Measurements from ENCODE around the gene CACNB2.
"Not testable (repeated sequence)": the region's sequence is repeated elsewhere in the genome, so short reads cannot be mapped to it uniquely, and the experiment has no call there.

The CACNB2 gene

DNA sequence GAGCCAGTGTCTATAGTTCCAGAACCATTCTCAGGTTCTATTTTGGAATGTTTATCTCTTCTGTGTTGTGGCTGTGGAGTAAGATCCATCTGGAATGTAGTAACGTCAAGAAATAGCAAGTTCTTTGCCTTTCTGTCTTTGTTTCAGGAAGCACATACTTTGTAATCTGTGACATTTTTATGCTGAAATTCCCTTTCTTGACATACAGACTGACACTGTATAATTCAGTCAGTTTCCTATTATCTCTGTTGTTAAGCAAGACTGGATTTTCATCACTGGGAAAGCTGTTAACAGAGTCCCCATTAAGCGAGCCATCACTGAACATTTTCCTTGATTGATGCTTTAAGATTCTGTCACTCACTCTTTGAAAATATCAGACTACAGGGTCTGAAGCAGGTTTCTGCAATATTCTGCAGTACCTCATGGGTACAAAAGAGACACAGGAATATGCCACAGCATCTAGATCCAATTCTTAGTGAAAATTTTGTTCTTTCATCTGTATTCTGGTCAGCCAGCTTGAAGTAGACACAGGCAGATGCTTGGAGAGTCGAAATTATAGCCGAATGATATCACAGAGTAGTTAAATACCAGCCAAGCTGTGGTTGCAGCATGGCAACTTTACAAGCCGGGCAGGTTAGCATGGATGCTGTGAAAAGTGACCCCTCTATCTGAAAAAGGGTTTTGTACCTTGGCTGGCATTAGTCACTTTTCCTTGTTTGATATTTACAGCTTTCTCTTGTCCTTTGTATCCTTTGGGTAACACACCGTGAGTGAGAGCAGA is 62.6 kb downstream of the CACNB2 start:
- DNase-seq, result no peak

DNA sequence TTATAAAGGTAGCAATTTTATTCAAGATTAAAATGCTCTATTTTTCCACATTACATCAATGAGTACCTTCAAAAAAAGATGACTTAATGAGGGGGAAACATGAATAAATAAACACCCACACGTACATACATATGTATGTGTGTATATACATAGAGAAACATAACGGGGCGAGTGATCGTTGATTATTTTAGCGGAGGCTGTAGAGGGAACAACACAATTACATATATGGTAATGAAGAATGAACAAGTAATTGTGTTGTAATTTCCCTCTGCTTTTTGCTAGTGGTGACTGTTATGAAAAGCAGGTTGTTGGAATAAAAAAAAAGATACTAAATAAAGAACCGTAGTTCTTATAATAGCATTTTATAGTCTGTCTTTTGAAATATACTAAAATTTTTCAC is 63.2 kb downstream of the CACNB2 start:
- no peak for DNase-seq

DNA sequence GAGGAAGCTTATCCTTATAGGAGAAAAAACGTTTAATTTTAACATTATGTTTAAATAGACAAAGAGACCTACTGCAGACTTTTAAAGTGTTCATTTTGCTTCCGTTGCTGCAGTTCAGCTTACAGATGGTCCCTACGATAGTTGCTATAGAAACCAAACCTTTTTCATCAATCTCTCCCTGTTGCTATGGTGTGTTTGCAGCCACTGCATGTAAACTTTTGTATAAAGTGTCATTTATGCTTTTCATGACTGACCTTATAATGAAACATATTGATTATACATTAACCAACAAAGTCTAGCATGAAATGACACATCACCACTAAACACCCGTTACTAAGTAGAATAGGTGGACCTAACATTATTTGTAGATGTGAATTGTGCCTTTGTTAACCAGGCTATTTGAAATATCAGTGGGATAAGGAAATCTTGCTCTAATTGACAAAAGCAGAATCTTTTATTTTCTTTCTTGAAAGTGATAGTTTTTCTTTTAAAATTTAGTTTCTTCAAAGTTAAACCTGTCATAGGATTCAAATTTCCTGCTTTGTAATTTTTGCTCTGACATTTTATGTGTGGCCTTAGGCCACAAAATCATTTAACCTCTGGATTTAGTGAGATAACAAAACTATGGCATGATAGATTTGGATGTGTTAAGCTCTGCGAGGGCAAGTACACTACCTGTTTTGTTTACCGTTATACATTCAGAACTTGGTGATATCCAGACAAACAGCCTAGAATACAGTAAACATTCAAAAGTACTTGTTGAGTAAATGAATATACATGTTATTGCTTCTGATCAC is 64.0 kb downstream of the CACNB2 start:
- DNase-seq, result no peak

DNA sequence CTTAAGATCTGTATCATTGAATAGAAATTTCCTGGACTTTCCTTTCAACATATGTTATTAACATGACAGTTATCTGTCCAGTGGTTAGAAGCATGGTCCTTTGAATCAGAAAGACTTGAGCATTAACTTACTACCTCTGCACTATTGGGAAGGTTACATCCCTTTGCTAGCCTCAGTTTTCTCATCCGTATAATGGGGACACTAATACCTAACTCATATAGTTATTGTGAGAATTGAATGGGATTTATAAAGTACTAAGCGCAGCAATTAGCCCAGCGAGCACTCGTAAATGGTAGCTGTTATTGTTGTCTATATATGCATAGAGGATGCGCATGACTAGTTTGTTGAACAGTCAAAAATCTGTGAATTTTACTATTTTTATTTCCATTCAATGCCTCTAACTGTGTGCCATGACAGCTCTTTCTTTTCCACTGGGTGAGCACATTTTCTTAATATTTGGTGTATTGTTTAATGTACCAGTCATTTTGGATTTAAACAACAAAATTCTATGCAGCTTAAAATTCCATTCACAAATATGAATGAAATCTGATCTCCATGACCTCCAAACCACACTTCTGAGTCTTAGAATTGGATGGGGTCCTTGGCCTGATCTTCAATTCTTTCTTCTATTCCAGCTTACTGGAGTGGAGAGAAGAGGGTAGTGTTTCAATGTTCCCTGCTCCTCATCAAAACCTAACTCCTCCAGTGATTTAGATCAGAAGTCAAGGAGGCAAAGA is 65.0 kb downstream of the CACNB2 start:
- DNase-seq, result no peak

DNA sequence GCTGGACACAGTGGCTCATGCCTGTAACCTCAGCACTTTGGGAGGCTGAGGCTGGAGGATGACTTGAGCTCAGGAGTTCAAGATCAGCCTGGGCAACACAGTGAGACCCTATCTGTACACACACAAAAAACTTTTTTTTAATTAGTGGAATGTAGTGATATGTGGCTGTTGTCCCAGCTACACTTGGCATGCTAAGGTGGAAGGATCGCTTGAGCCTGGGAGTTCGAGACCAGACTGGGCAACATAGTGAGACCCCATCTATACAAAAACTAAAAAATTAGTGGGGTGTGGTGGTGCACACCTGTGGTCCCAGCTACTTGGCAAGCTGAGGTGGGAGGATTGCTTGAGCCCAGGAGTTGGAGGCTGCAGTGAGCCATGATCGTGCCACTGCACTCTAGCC is 68.0 kb downstream of the CACNB2 start:
- not testable (repeated sequence) for DNase-seq

DNA sequence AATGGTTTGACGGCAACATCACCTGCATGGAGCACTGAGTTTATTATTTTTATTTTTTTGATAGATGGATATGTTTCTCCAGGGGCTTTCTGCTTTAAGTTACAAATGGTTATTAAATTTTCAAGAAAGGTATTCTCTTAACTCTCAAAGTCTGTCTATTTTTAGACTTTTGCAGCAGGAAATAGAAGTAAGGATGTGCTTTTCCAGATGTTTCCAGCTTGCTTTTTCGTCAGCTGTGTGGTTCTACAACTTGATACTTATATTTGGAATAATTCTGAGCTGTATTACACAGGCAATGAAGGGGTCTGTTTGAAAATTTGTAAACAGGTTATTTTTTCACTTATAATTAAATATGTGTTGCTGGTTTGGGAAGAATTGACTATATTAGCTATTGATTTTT is 69.0 kb downstream of the CACNB2 start:
- no peak for DNase-seq

DNA sequence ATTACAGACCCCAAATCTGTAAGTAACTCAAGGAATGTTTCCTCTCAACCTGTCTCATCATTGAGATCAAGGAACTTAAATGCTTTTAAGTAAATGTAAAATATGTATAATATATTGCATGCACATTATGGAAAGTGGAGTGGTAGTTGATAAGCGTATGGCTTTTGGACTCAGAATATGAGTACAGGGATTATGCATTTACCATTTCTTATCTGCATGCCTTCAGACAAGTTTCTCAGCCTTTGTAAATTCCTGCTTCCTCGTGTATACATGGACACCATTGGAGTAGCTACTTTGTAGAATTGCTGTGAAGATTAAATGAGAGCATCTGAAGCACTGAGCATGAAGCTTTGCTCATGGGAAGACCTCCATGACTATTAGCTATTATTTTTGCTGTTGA is 70.5 kb downstream of the CACNB2 start:
- DNase-seq, result no peak

DNA sequence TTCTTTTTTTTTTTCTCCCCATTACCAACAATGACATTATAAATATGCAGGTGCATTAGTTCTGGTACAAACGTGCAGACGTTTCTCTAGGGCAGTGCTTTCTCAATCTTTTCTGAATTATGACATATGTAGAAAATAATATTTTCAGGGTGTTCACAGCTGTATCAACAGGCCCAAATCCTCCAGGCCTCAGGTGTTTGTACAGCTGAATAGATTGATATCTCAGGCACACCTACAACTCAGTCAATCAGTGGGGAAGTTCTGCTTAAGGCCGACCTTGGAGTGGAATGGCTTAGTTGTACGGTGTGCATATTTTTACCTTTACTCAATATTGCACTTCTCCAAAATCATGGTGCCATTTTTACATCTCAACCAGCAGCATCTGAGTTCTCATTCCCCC is 71.6 kb downstream of the CACNB2 start:
- DNase-seq, result no peak

DNA sequence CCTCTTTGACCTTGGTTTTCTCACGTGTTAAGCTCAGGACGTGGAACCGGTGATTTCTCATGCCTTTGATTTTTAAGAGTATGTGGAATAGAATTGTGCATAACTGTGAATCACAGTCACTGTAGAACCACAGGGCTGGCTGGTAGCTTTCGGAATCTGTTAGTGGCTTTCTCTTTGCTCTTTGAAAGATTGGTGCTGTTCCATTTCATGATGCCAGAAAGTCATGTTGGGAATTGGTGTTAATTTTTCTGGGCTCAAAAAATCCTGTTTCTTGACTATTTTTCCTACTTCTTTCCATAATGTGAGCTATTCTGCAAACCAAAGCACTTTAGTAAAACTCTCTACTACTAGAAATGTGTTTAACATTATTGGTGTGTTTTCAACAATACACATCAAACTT is 73.0 kb downstream of the CACNB2 start:
- no peak for DNase-seq

DNA sequence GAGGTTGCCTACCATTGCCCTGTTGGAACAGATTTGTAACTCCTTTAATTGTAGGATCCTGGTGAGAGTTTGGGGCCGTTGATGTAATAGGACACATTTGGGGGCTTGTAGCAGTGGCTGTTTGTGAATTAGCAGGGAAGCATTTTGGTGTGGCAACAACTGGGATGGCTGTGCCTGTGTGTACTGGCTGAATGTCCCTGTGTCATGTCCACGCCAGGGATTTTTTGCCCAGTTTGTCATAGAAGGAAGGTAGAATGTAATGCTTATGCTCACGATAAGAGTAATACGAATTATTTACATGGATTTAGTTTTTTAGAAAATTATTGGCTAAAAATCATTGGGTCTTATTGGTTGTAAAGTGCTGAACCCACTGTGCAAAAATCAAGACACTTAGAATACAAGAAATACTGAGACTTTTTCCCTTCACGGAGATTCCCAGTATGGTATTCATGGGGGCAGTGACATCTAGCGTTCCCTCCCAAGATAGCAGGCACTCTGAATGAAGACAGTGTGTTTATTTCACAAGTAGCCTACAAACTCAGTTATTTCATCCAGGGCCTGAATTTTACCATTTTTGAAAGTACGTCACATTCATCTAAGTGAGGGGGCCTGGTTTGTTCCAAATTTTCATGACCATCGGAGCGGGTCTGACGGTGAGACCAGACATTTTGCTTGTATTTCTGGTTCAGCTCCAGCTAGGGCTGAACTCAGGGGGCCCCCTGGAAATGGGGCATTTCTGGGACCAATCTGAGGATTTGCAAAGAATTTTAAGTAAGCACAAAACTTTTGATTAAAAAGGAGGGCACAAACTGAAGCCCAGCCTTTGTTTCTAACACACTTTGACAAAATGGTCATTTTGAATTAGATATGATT is 74.7 kb downstream of the CACNB2 start:
- peak; percentile 94 for DNase-seq

DNA sequence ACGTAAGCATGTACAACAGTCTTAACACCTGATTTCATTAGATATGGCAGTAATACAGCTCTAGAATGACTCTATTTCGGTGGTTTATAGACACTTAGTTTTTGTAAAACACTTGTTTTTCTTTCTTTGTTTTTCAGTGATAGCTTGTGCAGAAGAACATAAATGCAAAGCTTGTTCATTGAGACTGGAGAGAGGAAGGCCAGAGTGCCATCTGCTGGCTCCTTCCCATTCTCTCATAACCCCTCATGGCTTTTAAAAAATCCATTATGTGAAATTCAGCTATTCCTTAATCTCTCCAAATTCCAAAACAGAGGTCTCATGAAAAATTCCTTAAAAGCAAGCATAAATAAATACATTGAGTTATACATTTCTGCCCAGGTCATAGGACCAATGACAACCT is 76.3 kb downstream of the CACNB2 start:
- no peak for DNase-seq

DNA sequence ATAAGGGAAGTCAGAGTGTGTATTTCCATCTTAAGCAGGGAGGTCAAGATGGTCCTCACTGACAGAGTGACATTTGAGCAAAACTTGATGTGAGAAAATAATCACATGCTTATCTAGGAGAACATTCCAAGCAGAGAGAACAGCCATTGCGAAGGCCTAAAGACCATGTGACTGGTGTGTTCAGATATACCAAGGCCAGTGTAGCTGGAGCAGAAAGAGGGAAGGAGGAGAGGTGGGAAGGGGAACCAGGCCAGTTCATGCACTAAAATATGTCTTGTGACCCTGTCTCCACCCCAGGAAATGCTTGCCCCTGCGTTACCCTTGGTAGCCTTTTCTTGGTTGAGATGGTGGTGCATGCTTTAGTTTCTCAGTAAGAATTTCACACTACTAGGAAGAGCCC is 77.4 kb downstream of the CACNB2 start:
- no peak for DNase-seq

DNA sequence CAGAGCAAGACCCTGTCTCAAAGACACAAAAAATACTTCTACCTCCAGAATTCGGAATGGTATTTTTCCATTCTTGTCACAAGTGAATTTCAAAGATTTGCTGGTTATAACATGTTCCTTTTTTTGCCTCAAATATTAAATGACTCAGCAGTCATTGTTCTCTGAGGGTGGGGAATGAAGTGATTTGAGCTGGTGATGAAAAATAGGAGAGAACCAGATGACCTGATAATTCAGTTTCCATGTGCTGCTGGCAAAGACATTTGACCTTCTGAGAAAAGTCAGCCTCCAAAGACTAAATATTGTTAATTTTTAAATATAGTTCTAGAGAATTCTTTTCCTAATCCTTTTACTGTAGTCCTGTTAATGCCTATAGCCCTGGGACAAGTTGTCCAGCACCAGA is 78.9 kb downstream of the CACNB2 start:
- DNase-seq, result no peak

DNA sequence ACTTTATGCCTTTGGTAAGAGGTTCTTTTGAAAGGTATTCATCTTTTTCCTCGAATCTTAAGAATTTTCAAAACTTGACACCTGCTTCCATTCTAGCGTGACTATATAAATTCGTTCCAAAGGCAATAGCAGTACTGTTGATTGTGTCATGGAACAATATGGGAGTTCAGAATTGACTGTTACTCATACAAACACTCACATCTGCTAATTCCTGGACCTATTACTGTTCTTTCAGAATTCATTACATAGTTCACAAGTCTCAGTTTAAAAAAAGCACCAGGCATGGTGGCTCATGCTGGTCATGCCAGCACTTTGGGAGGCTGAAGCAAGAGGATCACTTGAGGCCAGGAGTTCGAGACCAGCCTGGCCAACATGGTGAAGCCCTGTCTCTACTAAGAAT is 80.9 kb downstream of the CACNB2 start:
- no peak for DNase-seq

DNA sequence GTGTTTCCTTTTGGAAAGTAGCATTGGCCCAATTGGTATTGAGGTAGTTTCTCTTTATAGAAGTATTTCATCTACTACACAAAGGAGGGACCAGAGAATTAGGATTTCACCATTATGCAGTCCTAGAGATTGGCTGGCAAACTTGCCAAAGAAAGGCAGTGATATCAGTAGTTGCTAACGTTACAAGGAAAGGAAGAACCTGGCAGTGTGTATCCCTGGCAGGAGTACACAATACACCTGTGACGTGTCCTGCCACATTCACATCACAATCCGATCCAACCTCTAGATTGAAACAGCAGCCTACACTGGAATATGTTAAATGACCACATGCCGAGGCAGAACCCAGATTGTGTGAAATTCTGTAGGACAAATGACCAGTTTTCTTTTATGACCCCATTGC is 81.7 kb downstream of the CACNB2 start:
- no peak for DNase-seq

DNA sequence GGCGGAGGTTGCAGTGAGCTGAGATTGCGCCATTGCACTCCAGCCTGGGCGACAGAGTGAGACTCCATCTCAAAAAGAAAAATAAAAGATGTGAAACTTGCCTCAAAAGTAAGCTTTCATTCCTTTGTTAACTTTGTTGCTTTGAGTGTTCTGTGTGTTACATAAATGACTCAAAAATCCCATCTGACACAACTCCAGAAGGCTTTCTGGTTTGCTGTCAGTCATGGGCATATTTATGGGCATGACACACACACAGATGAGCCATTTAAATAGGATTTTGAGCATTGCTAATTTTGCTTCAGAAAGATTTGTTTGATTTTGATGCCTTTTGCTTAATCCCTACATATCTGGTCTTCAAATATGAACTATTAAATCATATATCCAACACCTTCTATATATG is 82.6 kb downstream of the CACNB2 start:
- no peak for DNase-seq

DNA sequence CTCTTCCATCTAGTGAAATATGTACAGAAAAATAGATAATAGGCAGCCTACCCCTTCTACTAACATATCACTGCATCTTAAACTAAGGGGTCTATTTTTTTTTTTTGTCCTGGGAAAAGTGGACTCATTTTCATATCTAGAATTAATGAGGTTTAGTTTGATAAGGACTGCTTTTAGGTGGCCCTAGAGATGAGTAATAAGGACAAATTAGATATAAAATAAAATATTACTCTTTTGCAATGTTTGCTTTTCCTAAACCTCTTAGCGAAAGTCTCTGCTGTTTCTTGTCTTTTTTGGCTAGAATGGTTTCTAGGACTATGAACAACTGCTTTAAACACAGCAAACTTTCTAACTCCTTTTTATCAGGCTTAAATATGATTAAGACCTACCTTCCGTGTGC is 83.7 kb downstream of the CACNB2 start:
- no peak for DNase-seq

DNA sequence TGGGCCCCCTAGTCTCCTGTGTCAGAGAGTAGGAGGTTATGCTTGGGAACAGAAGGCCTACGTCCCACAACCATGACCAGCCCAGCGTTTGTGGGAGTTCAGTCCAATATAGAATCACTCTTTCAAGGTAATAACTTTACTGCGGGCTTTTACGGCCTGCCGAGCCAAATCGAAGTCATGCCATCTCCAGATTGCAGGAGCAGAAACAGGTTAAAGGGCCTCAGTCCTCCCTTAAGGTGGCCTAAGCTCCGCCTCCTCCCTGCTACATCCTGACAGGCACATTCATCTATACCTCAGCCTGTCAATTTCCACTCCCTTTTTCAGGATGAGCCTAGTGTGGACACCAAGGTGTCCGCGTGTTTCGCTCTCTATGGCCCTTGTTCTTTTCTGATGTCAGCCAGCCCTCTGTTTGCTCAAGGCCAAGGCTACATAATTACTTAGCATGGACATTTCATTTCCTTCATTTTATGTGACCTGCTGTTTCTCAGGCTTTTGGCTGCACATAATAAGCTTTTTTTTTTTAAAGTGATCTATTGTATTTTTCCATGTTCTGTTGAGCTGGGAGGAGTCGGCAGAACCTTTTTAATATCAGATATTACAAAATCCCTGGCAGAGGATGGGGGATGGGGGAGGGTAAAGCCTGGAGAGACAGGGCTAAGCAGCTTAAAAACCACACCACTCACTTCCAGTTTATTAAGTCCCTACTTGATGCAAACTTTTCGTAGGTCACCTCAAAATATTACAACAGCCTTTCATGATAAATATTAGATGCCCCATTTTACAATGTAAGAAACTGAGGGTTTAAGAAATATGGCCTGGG is 84.6 kb downstream of the CACNB2 start:
- no peak for DNase-seq

DNA sequence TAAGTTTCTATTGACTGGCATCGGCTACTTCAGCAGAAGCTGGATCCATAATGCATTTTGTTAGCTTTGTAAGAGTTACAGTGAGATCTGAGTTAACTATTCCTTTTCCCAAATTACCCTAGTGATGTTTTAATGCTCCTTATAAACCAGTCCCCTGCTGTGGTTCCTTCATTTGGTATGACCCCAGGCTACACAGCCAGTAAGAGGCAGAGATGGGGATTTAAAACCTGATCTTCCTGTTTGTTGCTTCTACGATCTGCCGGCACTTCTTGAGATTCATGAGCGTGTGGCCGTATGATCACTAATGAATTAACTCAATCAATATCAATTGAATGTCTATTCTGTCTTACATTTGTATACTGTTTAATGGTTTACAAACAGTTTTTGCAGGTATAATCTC is 86.1 kb downstream of the CACNB2 start:
- no peak for DNase-seq

DNA sequence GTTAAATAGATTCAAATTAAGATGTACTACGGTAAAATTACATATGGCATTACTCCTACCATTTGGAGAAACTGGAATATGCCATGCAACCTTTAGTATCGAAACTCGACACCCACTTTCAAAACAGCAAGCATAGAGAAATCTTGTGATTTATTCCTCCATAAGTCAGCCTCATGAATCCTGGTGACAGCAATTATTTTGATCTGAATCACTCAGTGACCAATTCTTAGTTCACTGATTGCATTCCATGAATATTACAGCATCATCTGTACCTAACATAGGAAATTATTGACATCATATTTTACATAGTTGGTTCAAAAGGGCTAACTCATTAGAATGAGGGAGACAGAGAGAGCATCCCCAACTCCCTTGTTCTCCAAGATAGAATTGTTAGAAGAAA is 89.6 kb downstream of the CACNB2 start:
- no peak for DNase-seq

DNA sequence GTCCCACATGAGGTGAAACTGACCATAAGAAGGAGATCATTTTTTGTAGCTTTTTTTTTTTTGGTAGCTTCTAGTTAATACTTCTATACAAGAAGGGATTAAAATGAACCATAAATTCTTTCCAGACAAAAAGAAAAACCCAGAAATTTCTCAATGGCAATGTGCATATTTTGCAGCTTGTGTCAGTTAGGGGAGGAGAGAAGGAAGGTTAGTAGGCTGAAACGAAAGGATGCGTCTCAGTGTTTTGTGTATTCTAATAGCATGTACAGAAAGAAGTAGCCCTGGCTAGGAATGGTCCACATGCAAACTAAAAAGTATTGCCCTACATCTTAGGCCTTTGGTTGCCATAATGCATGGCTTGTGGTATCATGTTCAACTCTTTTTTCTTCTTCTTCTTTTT is 90.6 kb downstream of the CACNB2 start:
- DNase-seq, result no peak

DNA sequence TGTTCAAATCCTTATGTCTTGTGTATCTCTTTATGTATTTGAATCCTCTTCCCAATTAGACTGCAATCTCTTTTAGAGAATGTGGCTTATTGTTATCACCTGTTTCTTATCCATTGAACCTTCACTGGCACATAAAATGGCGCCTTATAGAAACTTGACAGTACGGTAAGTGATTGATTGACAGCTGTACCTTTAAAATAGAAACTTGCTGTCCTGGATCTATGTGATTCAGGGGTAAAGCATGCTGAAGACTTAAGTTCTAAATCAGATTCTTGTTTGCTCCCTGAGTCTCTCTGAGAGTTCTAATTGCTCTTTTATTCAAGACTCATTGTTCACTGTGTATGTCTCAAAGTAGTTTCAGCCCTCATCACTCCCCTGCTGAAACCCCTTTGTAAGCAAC is 91.3 kb downstream of the CACNB2 start:
- no peak for DNase-seq
